HUES48 (cell line): ENCODE results near the gene SLC52A1.
A peak's percentile ranks its signal among the peaks of the same experiment; 100 is the strongest.

Source experiments
- H3K27ac ChIP-seq: one replicate; pipeline ENCODE4 v1.7.0; 2013; ENCODE audit warnings: low read depth, low read length, inconsistent platforms
- H3K27me3 ChIP-seq: 2 replicates; pipeline ENCODE4 v1.6.1; 2013; ENCODE audit warnings: mild to moderate bottlenecking, low read length; ENCODE audit not compliant: control insufficient read depth, insufficient read depth
- H3K36me3 ChIP-seq: 2 replicates; pipeline ENCODE4 v1.6.1; 2013; ENCODE audit warnings: low read length; ENCODE audit not compliant: control insufficient read depth, insufficient read depth
- H3K4me1 ChIP-seq: 2 replicates; pipeline ENCODE4 v1.6.1; 2013; ENCODE audit warnings: mild to moderate bottlenecking, low read length; ENCODE audit not compliant: control insufficient read depth, insufficient read depth
- H3K4me3 ChIP-seq: 2 replicates; pipeline ENCODE4 v1.5.1; 2013; ENCODE audit warnings: mild to moderate bottlenecking, low read depth, low read length
- H3K9ac ChIP-seq: 2 replicates; pipeline ENCODE4 v1.6.1; 2013; ENCODE audit warnings: mild to moderate bottlenecking, low read depth, low read length, moderate library complexity
- H3K9me3 ChIP-seq: 2 replicates; pipeline ENCODE4 v1.6.1; 2013; ENCODE audit warnings: low read length; ENCODE audit not compliant: control insufficient read depth, insufficient read depth

Gene SLC52A1

GRCh38 chr17:5003214-5003867, 31.9 kb downstream of the SLC52A1 start:
- Histone ChIP-seq H3K4me3 (no peak overlapping the region), H3K27me3 (no peaks in the 10 kb centered on the region), H3K36me3 (peaks cover 78% of the 10 kb centered on the region), H3K9ac (no peak overlapping the region), H3K27ac (no peak overlapping the region), H3K9me3 (no peaks in the 10 kb centered on the region), H3K4me1 (peaks cover 9% of the 10 kb centered on the region; the same call in 1 of the 2 replicates)

- H3K36me3 ChIP-seq = peaks cover 67% of the 10 kb centered on the region
- H3K4me3 ChIP-seq = no peak overlapping the region
- H3K9me3 ChIP-seq = no peaks in the 10 kb centered on the region
- H3K27me3 ChIP-seq = no peaks in the 10 kb centered on the region
- no peak overlapping the region for H3K9ac ChIP-seq
- H3K4me1 ChIP-seq = peaks cover 9% of the 10 kb centered on the region; the same call in 1 of the 2 replicates
- no peak overlapping the region for H3K27ac ChIP-seq
Observed at GRCh38 chr17:5002121-5002788, 33.0 kb downstream of the SLC52A1 start.

GRCh38 chr17:5000237-5000639, 35.0 kb downstream of the SLC52A1 start:
- no peaks in the 10 kb centered on the region for H3K27me3 ChIP-seq
- no peak overlapping the region for H3K27ac ChIP-seq
- peaks cover 51% of the 10 kb centered on the region for H3K36me3 ChIP-seq
- no peaks in the 10 kb centered on the region for H3K9me3 ChIP-seq
- H3K9ac ChIP-seq = no peak overlapping the region
- H3K4me3 ChIP-seq = no peak overlapping the region
- peaks cover 14% of the 10 kb centered on the region; the same call in 1 of the 2 replicates for H3K4me1 ChIP-seq

- H3K9ac ChIP-seq = 0 out of 2 replicates have a peak overlapping the region, but pooled peaks have one; percentile 55
- H3K36me3 ChIP-seq = peaks cover 44% of the 10 kb centered on the region
- no peaks in the 10 kb centered on the region for H3K9me3 ChIP-seq
- no peak overlapping the region for H3K27ac ChIP-seq
- H3K4me1 ChIP-seq = peaks cover 14% of the 10 kb centered on the region; the same call in 1 of the 2 replicates
- no peaks in the 10 kb centered on the region for H3K27me3 ChIP-seq
- H3K4me3 ChIP-seq = peak overlapping the region; percentile 95
Observed at GRCh38 chr17:4999430-5000093, 35.7 kb downstream of the SLC52A1 start.

- H3K4me1 ChIP-seq = peaks cover 14% of the 10 kb centered on the region; the same call in 1 of the 2 replicates
- peak overlapping the region; percentile 95 for H3K4me3 ChIP-seq
- H3K27me3 ChIP-seq = no peaks in the 10 kb centered on the region
- H3K9me3 ChIP-seq = no peaks in the 10 kb centered on the region
- peak overlapping the region; percentile 83 for H3K27ac ChIP-seq
- H3K9ac ChIP-seq = peak overlapping the region; percentile 55; the same call in 1 of the 2 replicates
- H3K36me3 ChIP-seq = peaks cover 37% of the 10 kb centered on the region
Observed at GRCh38 chr17:4998732-4999429, 36.3 kb downstream of the SLC52A1 start.

GRCh38 chr17:4998027-4998731, 37.0 kb downstream of the SLC52A1 start:
- Histone ChIP-seq H3K9ac (peak overlapping the region; percentile 55), H3K4me3 (peak overlapping the region; percentile 95), H3K27me3 (no peaks in the 10 kb centered on the region), H3K4me1 (peaks cover 14% of the 10 kb centered on the region; the same call in 1 of the 2 replicates), H3K27ac (peak overlapping the region; percentile 83), H3K9me3 (no peaks in the 10 kb centered on the region), H3K36me3 (peaks cover 30% of the 10 kb centered on the region)

- no peaks in the 10 kb centered on the region for H3K9me3 ChIP-seq
- no peaks in the 10 kb centered on the region for H3K27me3 ChIP-seq
- H3K27ac ChIP-seq = peak within 1 kb of the TSS; percentile 83
- peaks cover 14% of the 10 kb centered on the region; the same call in 1 of the 2 replicates for H3K4me1 ChIP-seq
- H3K4me3 ChIP-seq = peak within 1 kb of the TSS; percentile 95
- peak within 1 kb of the TSS; percentile 72 for H3K9ac ChIP-seq
- peaks cover 28% of the 10 kb centered on the region for H3K36me3 ChIP-seq
Observed at GRCh38 chr17:4997302-4998026, 37.8 kb downstream of the SLC52A1 start, which contains the start of the genes INCA1 and KIF1C. Gene INCA1 (minus strand): TSS chr17:4997522. CDS start chr17:4994437, 3,085 bp downstream. Gene KIF1C (plus strand): TSS chr17:4997950. CDS start chr17:5000247, 2,297 bp downstream.

GRCh38 chr17:4994081-4994595, 41.1 kb downstream of the SLC52A1 start:
- Histone ChIP-seq H3K27me3 (no peaks in the 10 kb centered on the region), H3K4me3 (no peak overlapping the region), H3K9ac (no peak overlapping the region), H3K4me1 (peaks cover 11% of the 10 kb centered on the region; the same call in 1 of the 2 replicates), H3K9me3 (no peaks in the 10 kb centered on the region), H3K36me3 (0 out of 2 replicates have a peak, but pooled peaks cover 3% of the 10 kb centered on the region), H3K27ac (no peak overlapping the region)

- Histone ChIP-seq H3K4me3 (peak overlapping the region; percentile 77), H3K4me1 (peaks cover 14% of the 10 kb centered on the region), H3K36me3 (0 out of 2 replicates have a peak, but pooled peaks cover 3% of the 10 kb centered on the region), H3K9ac (no peak overlapping the region), H3K9me3 (no peaks in the 10 kb centered on the region), H3K27ac (no peak overlapping the region), H3K27me3 (peaks cover 2% of the 10 kb centered on the region; the same call in 1 of the 2 replicates)
Observed at GRCh38 chr17:4987767-4988567, 47.3 kb downstream of the SLC52A1 start.
